Lower leg skin (tissue), 3 donors: ENCODE data around the gene KIRREL3.

Source experiments
- POLR2A ChIP-seq, 2 donors: fragments of 450-650 bp; IDR thresholded peaks; one replicate each; pipeline ENCODE4 v1.6.1; 2016 to 2017; ENCODE audit warnings: antibody characterized with exemption in 2 of 2, mild to moderate bottlenecking in 1 of 2, moderate library complexity in 1 of 2
- TF ChIP-seq, protein P1 (sequence below), 3 donors: fragments of 450-650 bp; IDR thresholded peaks; one replicate each; pipeline ENCODE4 v1.5.1; 2016; ENCODE audit warnings: antibody characterized with exemption in 3 of 3, mild to moderate bottlenecking in 3 of 3, moderate library complexity in 2 of 3

DNA sequence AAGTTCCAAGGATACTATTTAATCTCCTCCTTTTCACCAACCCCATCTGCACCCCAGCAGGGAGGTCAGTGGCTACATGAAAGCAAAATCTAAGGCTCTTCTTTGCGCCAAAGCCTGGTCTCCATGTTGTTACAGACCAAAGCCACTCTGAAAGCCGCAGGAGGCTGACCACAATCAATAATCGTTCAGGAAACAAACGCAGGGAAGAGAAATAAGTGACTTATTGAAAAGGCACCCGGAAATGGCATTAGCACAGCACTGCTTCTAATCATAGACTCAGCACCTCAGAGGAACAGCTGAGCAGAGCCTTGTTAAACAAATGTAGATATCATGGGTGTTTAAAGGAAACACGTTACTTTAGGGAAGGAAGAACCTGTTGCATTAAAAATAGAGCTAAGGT, 183.9 kb downstream of the KIRREL3 start:
- TF ChIP-seq, protein P1, sequence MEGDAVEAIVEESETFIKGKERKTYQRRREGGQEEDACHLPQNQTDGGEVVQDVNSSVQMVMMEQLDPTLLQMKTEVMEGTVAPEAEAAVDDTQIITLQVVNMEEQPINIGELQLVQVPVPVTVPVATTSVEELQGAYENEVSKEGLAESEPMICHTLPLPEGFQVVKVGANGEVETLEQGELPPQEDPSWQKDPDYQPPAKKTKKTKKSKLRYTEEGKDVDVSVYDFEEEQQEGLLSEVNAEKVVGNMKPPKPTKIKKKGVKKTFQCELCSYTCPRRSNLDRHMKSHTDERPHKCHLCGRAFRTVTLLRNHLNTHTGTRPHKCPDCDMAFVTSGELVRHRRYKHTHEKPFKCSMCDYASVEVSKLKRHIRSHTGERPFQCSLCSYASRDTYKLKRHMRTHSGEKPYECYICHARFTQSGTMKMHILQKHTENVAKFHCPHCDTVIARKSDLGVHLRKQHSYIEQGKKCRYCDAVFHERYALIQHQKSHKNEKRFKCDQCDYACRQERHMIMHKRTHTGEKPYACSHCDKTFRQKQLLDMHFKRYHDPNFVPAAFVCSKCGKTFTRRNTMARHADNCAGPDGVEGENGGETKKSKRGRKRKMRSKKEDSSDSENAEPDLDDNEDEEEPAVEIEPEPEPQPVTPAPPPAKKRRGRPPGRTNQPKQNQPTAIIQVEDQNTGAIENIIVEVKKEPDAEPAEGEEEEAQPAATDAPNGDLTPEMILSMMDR (IDR thresholded peaks at IDR 0.05): no peak
- no peak for TF ChIP-seq POLR2A (IDR thresholded peaks at IDR 0.05)
